HG02798 (cell line): ENCODE results near the gene PIK3CB.

Source experiments
- ATAC-seq: cut with Tn5 transposase; IDR thresholded peaks from one replicate; pipeline ENCODE4 v1.9.1; 2021; ENCODE audit warnings: mild to moderate bottlenecking; ENCODE audit not compliant: unreplicated experiment, poor library complexity

Gene PIK3CB

GRCh38 chr3:138834596-138835396 lies at the start of gene PIK3CB:
Gene PIK3CB, minus strand, starts transcription at chr3:138834928. Its CDS starts 75,585 bp downstream, at chr3:138759343.
- peak; percentile 94 for ATAC-seq

- ATAC-seq = no peak
Measured at GRCh38 chr3:138881233-138881632, 46.5 kb upstream of the PIK3CB start.

GRCh38 chr3:138879541-138880380 lies 45.0 kb upstream of the PIK3CB start:
- no peak for ATAC-seq

- ATAC-seq = no peak
Measured at GRCh38 chr3:138877226-138877625, 42.5 kb upstream of the PIK3CB start.

GRCh38 chr3:138875754-138876664 lies 41.3 kb upstream of the PIK3CB start:
- ATAC-seq = no peak

- no peak for ATAC-seq
Measured at GRCh38 chr3:138875096-138875753, 40.5 kb upstream of the PIK3CB start.

GRCh38 chr3:138873471-138874278 lies 38.9 kb upstream of the PIK3CB start:
- no peak for ATAC-seq

GRCh38 chr3:138872632-138873031 lies 37.9 kb upstream of the PIK3CB start:
- no peak for ATAC-seq

GRCh38 chr3:138867996-138868395 lies 33.3 kb upstream of the PIK3CB start:
- ATAC-seq = no peak

- ATAC-seq = no peak
Measured at GRCh38 chr3:138863776-138864113, 29.0 kb upstream of the PIK3CB start.

GRCh38 chr3:138862924-138863775 lies 28.4 kb upstream of the PIK3CB start:
- ATAC-seq = no peak

GRCh38 chr3:138862531-138862923 lies 27.8 kb upstream of the PIK3CB start:
- ATAC-seq = no peak

GRCh38 chr3:138861798-138862197 lies 27.1 kb upstream of the PIK3CB start:
- no peak for ATAC-seq

GRCh38 chr3:138856799-138857198 lies 22.1 kb upstream of the PIK3CB start:
- no peak for ATAC-seq

- ATAC-seq = no peak
Measured at GRCh38 chr3:138854940-138855339, 20.2 kb upstream of the PIK3CB start.

GRCh38 chr3:138854204-138854603 lies 19.5 kb upstream of the PIK3CB start:
- no peak for ATAC-seq

- no peak for ATAC-seq
Measured at GRCh38 chr3:138850151-138850550, 15.4 kb upstream of the PIK3CB start.

GRCh38 chr3:138849222-138849940 lies 14.7 kb upstream of the PIK3CB start:
- ATAC-seq = no peak
